Measurements from ENCODE around the gene MIP. TPM values are rescaled to one million over a fixed set of nuclear protein-coding genes. Genes with fewer than 3 reads are reported as not detected.

Gene MIP
- total and polyA plus RNA-seq, 2 of the 13 experiments (the other 11 are each of a cell fraction or from before 2014, with no cell fraction given), result not detected

DNA sequence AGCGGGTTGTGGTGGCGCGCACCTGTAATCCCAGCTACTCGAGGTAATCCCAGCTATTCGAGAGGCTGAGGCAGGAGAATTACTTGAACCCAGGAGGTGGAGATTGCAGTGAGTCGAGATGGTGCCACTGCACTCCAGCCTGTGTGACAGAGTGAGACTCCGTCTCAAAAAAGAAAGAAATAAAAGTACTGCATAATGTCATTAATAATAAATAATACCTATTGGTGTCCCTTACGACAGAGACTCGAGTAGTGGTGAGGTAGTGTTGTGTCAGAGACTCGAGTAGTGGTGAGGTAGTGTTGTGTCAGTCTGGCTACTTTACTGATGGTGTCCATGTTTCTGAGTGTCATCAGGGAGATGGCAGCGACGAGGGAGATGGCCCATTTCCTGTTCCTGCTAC is 32.2 kb upstream of the MIP start:
- ChIA-PET POLR2A (no interaction called here), CTCF (ENCODE audit: low intra/inter-chr PET ratio, low total read pairs) (no interaction called here)
- Histone ChIP-seq H3K36me3 (replicated peaks in 1 of 2; ENCODE audit: control insufficient read depth in 1 of 2, insufficient read depth in 2 of 2, low read length in 2 of 2) (no peaks in the 10 kb centered on the region), H3K4me2 (ENCODE audit: low read depth, low read length) (peak overlapping the region; percentile 93; the same call in 1 of the 2 replicates), H2AFZ (ENCODE audit: low read length) (no peak overlapping the region), H3K9ac (ENCODE audit: insufficient read depth, low read depth, low read length) (no peak overlapping the region), H3K9me3 (ENCODE audit: low read length) (no peaks in the 10 kb centered on the region), H3K79me2 (ENCODE audit: insufficient read depth, low read length) (no peaks in the 10 kb centered on the region), H3K27me3 (ENCODE audit: control insufficient read depth in 1 of 2, insufficient read depth in 2 of 2, low read length in 2 of 2) (no peaks in the 10 kb centered on the region), H4K20me1 (ENCODE audit: insufficient read depth, low read length) (no peaks in the 10 kb centered on the region), H3K4me1 (ENCODE audit: insufficient read depth, low read length) (peaks cover 34% of the 10 kb centered on the region), H3K27ac (ENCODE audit: extremely low read length, insufficient read depth, low read length) (no peak overlapping the region), H3K4me3 (replicated peaks in 1 of 3; ENCODE audit: insufficient read depth in 1 of 3, low read depth in 2 of 3, low read length in 3 of 3) (peak overlapping the region in 1 of 3 experiments; percentile 85; a peak in 1 of 6 replicates)
- ATAC-seq, result no peak
- in situ Hi-C loops (cut with HindIII; ENCODE audit: extremely low pct_ligation_motif_present, low pct_unique_long_range_greater_than_20kb) (no loop called here), intact Hi-C loops (cut with micrococcal nuclease; ENCODE audit: unreplicated experiment) (no loop called here)
- no TSS peak for BruUV-seq (replicated peaks)
- no peak for DNase-seq (ENCODE audit: low spot score)
- TF ChIP-seq THYN1 (CRISPR knock-in tag; IDR thresholded peaks at IDR 0.05; ENCODE audit: borderline replicate concordance, low read depth) (no peak), ATF7 (IDR thresholded peaks at IDR 0.05) (peak; percentile 88), ATF7 (CRISPR knock-in tag; IDR thresholded peaks at IDR 0.05) (no peak)
- 98% methylated on average over 12 of the region's 12 CpGs for WGBS (ENCODE audit: low lambda C conversion rate)
- FAIRE-seq, result no peak

GRCh38 chr12:56484566-56484965 is 30.1 kb upstream of the MIP start:
- Histone ChIP-seq H3K9ac (ENCODE audit: insufficient read depth, low read depth, low read length) (no peak overlapping the region), H3K79me2 (ENCODE audit: insufficient read depth, low read length) (no peaks in the 10 kb centered on the region), H3K4me1 (ENCODE audit: insufficient read depth, low read length) (peaks cover 23% of the 10 kb centered on the region), H3K4me3 (replicated peaks in 1 of 3; ENCODE audit: insufficient read depth in 1 of 3, low read depth in 2 of 3, low read length in 3 of 3) (no peak overlapping the region), H4K20me1 (ENCODE audit: insufficient read depth, low read length) (no peaks in the 10 kb centered on the region), H3K9me3 (ENCODE audit: low read length) (no peaks in the 10 kb centered on the region), H3K36me3 (replicated peaks in 1 of 2; ENCODE audit: control insufficient read depth in 1 of 2, insufficient read depth in 2 of 2, low read length in 2 of 2) (no peaks in the 10 kb centered on the region), H3K27ac (ENCODE audit: extremely low read length, insufficient read depth, low read length) (no peak overlapping the region), H3K27me3 (ENCODE audit: control insufficient read depth in 1 of 2, insufficient read depth in 2 of 2, low read length in 2 of 2) (no peaks in the 10 kb centered on the region), H2AFZ (ENCODE audit: low read length) (no peak overlapping the region), H3K4me2 (ENCODE audit: low read depth, low read length) (no peak overlapping the region)
- BruUV-seq (replicated peaks), result no TSS peak
- intact Hi-C loops (cut with micrococcal nuclease; ENCODE audit: unreplicated experiment), result no loop called here
- DNase-seq (ENCODE audit: low spot score), result no peak
- 98% methylated on average over 1 of the region's 1 CpG for WGBS (ENCODE audit: low lambda C conversion rate)
- FAIRE-seq, result no peak
- ATAC-seq, result no peak
- ChIA-PET CTCF (ENCODE audit: low intra/inter-chr PET ratio, low total read pairs) (no interaction called here), POLR2A (interaction anchor here (0.6 kb wide), 1 partner anchor 12 kb away, joined by 3 read pairs; no protein-coding TSS in a partner anchor)
- in situ Hi-C loops (cut with HindIII; ENCODE audit: extremely low pct_ligation_motif_present, low pct_unique_long_range_greater_than_20kb), result no loop called here
- TF ChIP-seq SSRP1 (CRISPR knock-in tag; IDR thresholded peaks at IDR 0.05) (no peak), ZHX1 (CRISPR knock-in tag; IDR thresholded peaks at IDR 0.05; ENCODE audit: low read depth) (no peak), BRD4 (CRISPR knock-in tag; IDR thresholded peaks at IDR 0.05) (no peak), ZNF3 (CRISPR knock-in tag; IDR thresholded peaks at IDR 0.05) (no peak), NR2F1 (CRISPR knock-in tag; IDR thresholded peaks at IDR 0.05) (no peak)
- TF ChIP-seq, protein P1, sequence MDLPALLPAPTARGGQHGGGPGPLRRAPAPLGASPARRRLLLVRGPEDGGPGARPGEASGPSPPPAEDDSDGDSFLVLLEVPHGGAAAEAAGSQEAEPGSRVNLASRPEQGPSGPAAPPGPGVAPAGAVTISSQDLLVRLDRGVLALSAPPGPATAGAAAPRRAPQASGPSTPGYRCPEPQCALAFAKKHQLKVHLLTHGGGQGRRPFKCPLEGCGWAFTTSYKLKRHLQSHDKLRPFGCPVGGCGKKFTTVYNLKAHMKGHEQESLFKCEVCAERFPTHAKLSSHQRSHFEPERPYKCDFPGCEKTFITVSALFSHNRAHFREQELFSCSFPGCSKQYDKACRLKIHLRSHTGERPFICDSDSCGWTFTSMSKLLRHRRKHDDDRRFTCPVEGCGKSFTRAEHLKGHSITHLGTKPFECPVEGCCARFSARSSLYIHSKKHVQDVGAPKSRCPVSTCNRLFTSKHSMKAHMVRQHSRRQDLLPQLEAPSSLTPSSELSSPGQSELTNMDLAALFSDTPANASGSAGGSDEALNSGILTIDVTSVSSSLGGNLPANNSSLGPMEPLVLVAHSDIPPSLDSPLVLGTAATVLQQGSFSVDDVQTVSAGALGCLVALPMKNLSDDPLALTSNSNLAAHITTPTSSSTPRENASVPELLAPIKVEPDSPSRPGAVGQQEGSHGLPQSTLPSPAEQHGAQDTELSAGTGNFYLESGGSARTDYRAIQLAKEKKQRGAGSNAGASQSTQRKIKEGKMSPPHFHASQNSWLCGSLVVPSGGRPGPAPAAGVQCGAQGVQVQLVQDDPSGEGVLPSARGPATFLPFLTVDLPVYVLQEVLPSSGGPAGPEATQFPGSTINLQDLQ (CRISPR knock-in tag; IDR thresholded peaks at IDR 0.05), result no peak
- TF ChIP-seq, protein P2, sequence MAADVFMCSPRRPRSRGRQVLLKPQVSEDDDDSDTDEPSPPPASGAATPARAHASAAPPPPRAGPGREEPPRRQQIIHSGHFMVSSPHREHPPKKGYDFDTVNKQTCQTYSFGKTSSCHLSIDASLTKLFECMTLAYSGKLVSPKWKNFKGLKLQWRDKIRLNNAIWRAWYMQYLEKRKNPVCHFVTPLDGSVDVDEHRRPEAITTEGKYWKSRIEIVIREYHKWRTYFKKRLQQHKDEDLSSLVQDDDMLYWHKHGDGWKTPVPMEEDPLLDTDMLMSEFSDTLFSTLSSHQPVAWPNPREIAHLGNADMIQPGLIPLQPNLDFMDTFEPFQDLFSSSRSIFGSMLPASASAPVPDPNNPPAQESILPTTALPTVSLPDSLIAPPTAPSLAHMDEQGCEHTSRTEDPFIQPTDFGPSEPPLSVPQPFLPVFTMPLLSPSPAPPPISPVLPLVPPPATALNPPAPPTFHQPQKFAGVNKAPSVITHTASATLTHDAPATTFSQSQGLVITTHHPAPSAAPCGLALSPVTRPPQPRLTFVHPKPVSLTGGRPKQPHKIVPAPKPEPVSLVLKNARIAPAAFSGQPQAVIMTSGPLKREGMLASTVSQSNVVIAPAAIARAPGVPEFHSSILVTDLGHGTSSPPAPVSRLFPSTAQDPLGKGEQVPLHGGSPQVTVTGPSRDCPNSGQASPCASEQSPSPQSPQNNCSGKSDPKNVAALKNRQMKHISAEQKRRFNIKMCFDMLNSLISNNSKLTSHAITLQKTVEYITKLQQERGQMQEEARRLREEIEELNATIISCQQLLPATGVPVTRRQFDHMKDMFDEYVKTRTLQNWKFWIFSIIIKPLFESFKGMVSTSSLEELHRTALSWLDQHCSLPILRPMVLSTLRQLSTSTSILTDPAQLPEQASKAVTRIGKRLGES (CRISPR knock-in tag; IDR thresholded peaks at IDR 0.05; ENCODE audit: borderline replicate concordance), result no peak

Data from HepG2 (cell line).